Thyroid gland (tissue), 4 donors: Measurements from ENCODE around the gene VASH1. TPM values are rescaled to one million over a fixed set of nuclear protein-coding genes. Genes with fewer than 3 reads are reported as not detected.

Experiments used
- DNase-seq, 2 donors: peaks; one replicate each; pipeline ENCODE4 v3.0.0-alpha.2; 2019
- H3K27ac ChIP-seq, 3 donors: fragments of 200-600 bp; sonication (generic); 1 replicate in 2 of 3; 2 replicates in 1 of 3; pipeline ENCODE4 v1.5.1; 2016 to 2019; ENCODE audit warnings: mild to moderate bottlenecking in 1 of 3, moderate library complexity in 1 of 3
- H3K27me3 ChIP-seq: fragments of 200-600 bp; sonication (generic); one replicate; pipeline ENCODE4 v1.5.1; 2019
- H3K36me3 ChIP-seq, 2 donors: fragments of 200-600 bp; sonication (generic); one replicate each; pipeline ENCODE4 v1.5.1; 2016 to 2019
- H3K4me1 ChIP-seq, 2 donors: fragments of 200-600 bp; sonication (generic); one replicate each; pipeline ENCODE4 v1.5.1; 2017 to 2019
- H3K4me3 ChIP-seq, 3 donors: fragments of 200-600 bp; sonication (generic); replicated peaks in 1 of 3; 1 replicate in 2 of 3; 2 replicates in 1 of 3; pipeline ENCODE4 v1.5.1; 2016; ENCODE audit warnings: mild to moderate bottlenecking in 1 of 3
- H3K9me3 ChIP-seq: fragments of 200-600 bp; sonication (generic); one replicate; pipeline ENCODE4 v1.5.1; 2017
- CTCF ChIP-seq, 6 experiments: fragments of 200-600 bp in 3 of 6; fragments of 450-650 bp in 3 of 6; sonication (generic) in 3 of 6; IDR thresholded peaks; one replicate each; pipeline ENCODE4 v1.5.1; 2016 to 2019; ENCODE audit warnings: antibody characterized with exemption in 6 of 6, mild to moderate bottlenecking in 2 of 6, inconsistent platforms in 1 of 6, moderate library complexity in 1 of 6
- POLR2A ChIP-seq, 2 donors: fragments of 450-650 bp; IDR thresholded peaks; one replicate each; pipeline ENCODE4 v1.6.1; 2017; ENCODE audit warnings: antibody characterized with exemption in 2 of 2, mild to moderate bottlenecking in 2 of 2, moderate library complexity in 1 of 2
- WGBS, 2 donors: methylation state at CpG; one replicate each; pipeline ENCODE4 v1.1.5; 2017; 5-methylcytosine and 5-hydroxymethylcytosine counted together
- intact Hi-C: fragments of 100-400 bp; cut with DNase I; formaldehyde crosslinking; loops from one replicate; pipeline ENCODE4 v1.15.1; 2023
- total RNA-seq, 4 donors: library from RNA; depleted of rRNA; stranded (reverse); fragments of >200 nt; gene quantifications; one replicate each; pipeline ENCODE4 v1.2.3, GENCODE V29; 2016

Gene VASH1
- total RNA-seq, 4 donors from 2014 or later = 2.3 to 5.0 (median 3.1) TPM

- H3K27me3 ChIP-seq = no peaks in the 10 kb centered on the region
- 47 to 65% methylated on average over 4 to 6 of the region's 6 CpGs for whole genome bisulfite sequencing, 2 donors
- H3K4me3 ChIP-seq = no peak overlapping the region
- H3K36me3 ChIP-seq = no peaks in the 10 kb centered on the region
- TF ChIP-seq POLR2A (IDR thresholded peaks at IDR 0.05) (no peak), CTCF (IDR thresholded peaks at IDR 0.05) (no peak)
- no peak for DNase-seq
- H3K4me1 ChIP-seq = no peaks in the 10 kb centered on the region
- H3K9me3 ChIP-seq = no peaks in the 10 kb centered on the region
- intact Hi-C loops = no loop called here
- H3K27ac ChIP-seq = no peak overlapping the region
Observed at GRCh38 chr14:76752744-76753143, 8.5 kb upstream of the VASH1 start.

- H3K4me1 ChIP-seq = no peaks in the 10 kb centered on the region
- intact Hi-C loops = no loop called here
- no peak for DNase-seq
- no peak overlapping the region for H3K4me3 ChIP-seq
- H3K36me3 ChIP-seq = no peaks in the 10 kb centered on the region
- no peak overlapping the region for H3K27ac ChIP-seq
- no peaks in the 10 kb centered on the region for H3K9me3 ChIP-seq
- no peaks in the 10 kb centered on the region for H3K27me3 ChIP-seq
- TF ChIP-seq CTCF (IDR thresholded peaks at IDR 0.05) (no peak), POLR2A (IDR thresholded peaks at IDR 0.05) (no peak)
- WGBS, 2 donors = 84 to 85% methylated on average over 7 of the region's 7 CpGs
Observed at GRCh38 chr14:76753541-76754198, 7.6 kb upstream of the VASH1 start.

- no peak for DNase-seq
- no peak overlapping the region for H3K4me3 ChIP-seq
- TF ChIP-seq CTCF (IDR thresholded peaks at IDR 0.05) (no peak), POLR2A (IDR thresholded peaks at IDR 0.05) (no peak)
Observed at GRCh38 chr14:76754586-76754985, 6.7 kb upstream of the VASH1 start.

GRCh38 chr14:76755610-76756370 lies 5.5 kb upstream of the VASH1 start:
- no peak for DNase-seq
- H3K4me1 ChIP-seq = peaks cover 2 to 5% of the 10 kb centered on the region in 2 donors
- H3K9me3 ChIP-seq = no peaks in the 10 kb centered on the region
- no peak overlapping the region for H3K27ac ChIP-seq
- H3K4me3 ChIP-seq = no peak overlapping the region
- no peaks in the 10 kb centered on the region for H3K27me3 ChIP-seq
- no peaks in the 10 kb centered on the region for H3K36me3 ChIP-seq
- intact Hi-C loops = no loop called here
- WGBS, 2 donors = 78 to 81% methylated on average over 8 to 9 of the region's 9 CpGs
- TF ChIP-seq POLR2A (IDR thresholded peaks at IDR 0.05) (no peak), CTCF (IDR thresholded peaks at IDR 0.05) (no peak)

More at GRCh38 chr14:76754586-76754985, 6.7 kb upstream of the VASH1 start:
- H3K27me3 ChIP-seq = no peaks in the 10 kb centered on the region
- H3K4me1 ChIP-seq = no peaks in the 10 kb centered on the region
- H3K36me3 ChIP-seq = no peaks in the 10 kb centered on the region
- intact Hi-C loops = no loop called here
- H3K27ac ChIP-seq = no peak overlapping the region
- WGBS, 2 donors = 84 to 86% methylated on average over 7 of the region's 7 CpGs
- no peaks in the 10 kb centered on the region for H3K9me3 ChIP-seq

- Histone ChIP-seq H3K4me1 (peaks cover 6 to 9% of the 10 kb centered on the region in 2 donors), H3K27me3 (no peaks in the 10 kb centered on the region), H3K4me3 (no peak overlapping the region), H3K9me3 (no peaks in the 10 kb centered on the region), H3K36me3 (no peaks in the 10 kb centered on the region), H3K27ac (no peak overlapping the region)
- no peak for TF ChIP-seq CTCF (IDR thresholded peaks at IDR 0.05)
- TF ChIP-seq POLR2A (IDR thresholded peaks at IDR 0.05) = no peak
- DNase-seq = no peak
- intact Hi-C loops = no loop called here
- 45 to 63% methylated on average over 6 of the region's 6 CpGs for WGBS, 2 donors
Observed at GRCh38 chr14:76756371-76756750, 4.9 kb upstream of the VASH1 start.
